ENCODE data around the gene C17orf67.

- no peak for TF ChIP-seq MAX (IDR thresholded peaks at IDR 0.05; ENCODE audit: low read depth, low read length)
- TF ChIP-seq CTCF (IDR thresholded peaks at IDR 0.05; ENCODE audit: low read depth, low read length), result no peak
- no peak for TF ChIP-seq POLR2A (IDR thresholded peaks at IDR 0.05; ENCODE audit: extremely low read depth, insufficient read length)
These were observed 1.3 kb downstream of the C17orf67 start for GRCh38 chr17:56832446-56832845.

Measured in NB4 (cell line).